BJ (cell line): ENCODE results near the gene SMIM31. TPM values are rescaled to one million over a fixed set of nuclear protein-coding genes. Genes with fewer than 3 reads are reported as not detected.

Experiments used
- CTCF ChIA-PET: fragments of 350-600 bp; formaldehyde crosslinking; extraction: SDS; loops from one replicate; lab custom pipeline; 2021; ENCODE audit warnings: antibody characterized with exemption, inconsistent platforms; lab: Yijun Ruan, JAX
- POLR2A ChIA-PET: fragments of 300-600 bp; sonication (Branson Sonifier 250); formaldehyde crosslinking; extraction: SDS; loops from one replicate; lab custom pipeline; 2021; ENCODE audit warnings: antibody characterized with exemption; lab: Charles Lee
- DNase-seq: peaks from one replicate; pipeline ENCODE4 v3.0.0-alpha.2; 2011; ENCODE audit warnings: low read depth
- H3K27me3 ChIP-seq: 2 replicates; pipeline ENCODE4 v1.6.0; 2011; ENCODE audit warnings: low read length; ENCODE audit not compliant: control insufficient read depth, insufficient read depth
- H3K36me3 ChIP-seq: 2 replicates; pipeline ENCODE4 v1.5.1; 2011; ENCODE audit warnings: low read length; ENCODE audit not compliant: control insufficient read depth, insufficient read depth
- H3K4me3 ChIP-seq: 2 replicates; pipeline ENCODE4 v1.5.1; 2011; ENCODE audit warnings: low read depth, mild to moderate bottlenecking, control low read depth, low read length
- polyA plus RNA-seq: library from polyadenylated mRNA; depleted of rRNA; stranded (reverse); fragments of >200 nt; gene quantifications from 2 replicates; pipeline ENCODE4 v1.2.3, GENCODE V29; 2011
- TF ChIP-seq, protein P1 (sequence below): IDR thresholded peaks from 2 replicates; pipeline ENCODE4 v1.5.1; 2011; ENCODE audit warnings: low read depth, mild to moderate bottlenecking, control low read depth, inconsistent platforms, low read length, moderate library complexity; ENCODE audit not compliant: insufficient read depth

SMIM31 gene
- polyA plus RNA-seq, 1 experiment, result not detected

DNA sequence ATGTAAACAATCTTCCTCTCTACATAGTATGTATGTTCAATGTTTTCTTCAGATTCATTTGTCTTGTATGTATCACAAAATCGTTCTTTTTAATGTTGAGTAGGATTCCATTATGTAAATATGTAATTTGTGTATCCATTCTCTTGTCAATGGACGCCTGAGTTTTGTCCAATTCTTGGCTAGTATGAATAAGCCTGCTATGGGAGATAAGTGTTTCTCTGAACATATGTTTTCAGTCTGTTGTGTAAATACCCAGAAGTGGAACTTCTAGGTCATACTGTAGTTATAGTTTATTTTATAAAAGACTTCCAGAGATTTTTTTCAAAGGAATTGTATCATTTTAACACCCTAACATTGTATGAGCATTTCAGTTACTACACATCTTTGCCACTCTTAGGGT, 2.8 kb downstream of the SMIM31 start:
- POLR2A ChIA-PET, result no interaction called here
- DNase-seq, result no peak
- no peaks in the 10 kb centered on the region for H3K36me3 ChIP-seq
- TF ChIP-seq, protein P1, sequence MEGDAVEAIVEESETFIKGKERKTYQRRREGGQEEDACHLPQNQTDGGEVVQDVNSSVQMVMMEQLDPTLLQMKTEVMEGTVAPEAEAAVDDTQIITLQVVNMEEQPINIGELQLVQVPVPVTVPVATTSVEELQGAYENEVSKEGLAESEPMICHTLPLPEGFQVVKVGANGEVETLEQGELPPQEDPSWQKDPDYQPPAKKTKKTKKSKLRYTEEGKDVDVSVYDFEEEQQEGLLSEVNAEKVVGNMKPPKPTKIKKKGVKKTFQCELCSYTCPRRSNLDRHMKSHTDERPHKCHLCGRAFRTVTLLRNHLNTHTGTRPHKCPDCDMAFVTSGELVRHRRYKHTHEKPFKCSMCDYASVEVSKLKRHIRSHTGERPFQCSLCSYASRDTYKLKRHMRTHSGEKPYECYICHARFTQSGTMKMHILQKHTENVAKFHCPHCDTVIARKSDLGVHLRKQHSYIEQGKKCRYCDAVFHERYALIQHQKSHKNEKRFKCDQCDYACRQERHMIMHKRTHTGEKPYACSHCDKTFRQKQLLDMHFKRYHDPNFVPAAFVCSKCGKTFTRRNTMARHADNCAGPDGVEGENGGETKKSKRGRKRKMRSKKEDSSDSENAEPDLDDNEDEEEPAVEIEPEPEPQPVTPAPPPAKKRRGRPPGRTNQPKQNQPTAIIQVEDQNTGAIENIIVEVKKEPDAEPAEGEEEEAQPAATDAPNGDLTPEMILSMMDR, result no peak
- no peak overlapping the region for H3K4me3 ChIP-seq
- CTCF ChIA-PET, result no interaction called here
- H3K27me3 ChIP-seq, result no peaks in the 10 kb centered on the region

DNA sequence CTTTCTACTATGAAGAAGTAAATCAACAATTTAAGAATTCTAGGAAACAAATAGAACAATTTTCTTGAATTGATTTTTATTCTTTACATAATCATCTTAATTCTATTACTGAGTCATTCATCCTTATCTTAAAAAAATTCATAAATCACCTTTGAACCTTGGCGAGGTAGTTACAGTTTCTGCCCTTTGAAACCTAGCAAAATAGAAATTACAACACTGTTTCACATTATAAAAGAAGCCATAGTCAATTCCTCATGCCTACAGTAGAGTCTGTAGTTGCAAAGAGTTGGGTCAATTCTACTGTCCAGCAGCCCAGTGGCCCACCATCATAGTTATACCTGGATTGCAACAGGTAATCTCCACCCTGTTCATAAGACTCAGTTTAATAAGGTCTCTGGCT, 7.3 kb downstream of the SMIM31 start:
- ChIA-PET POLR2A (no interaction called here), CTCF (no interaction called here)
- Histone ChIP-seq H3K4me3 (no peak overlapping the region), H3K36me3 (no peaks in the 10 kb centered on the region), H3K27me3 (no peaks in the 10 kb centered on the region)
- TF ChIP-seq, protein P1, result no peak
- no peak for DNase-seq

DNA sequence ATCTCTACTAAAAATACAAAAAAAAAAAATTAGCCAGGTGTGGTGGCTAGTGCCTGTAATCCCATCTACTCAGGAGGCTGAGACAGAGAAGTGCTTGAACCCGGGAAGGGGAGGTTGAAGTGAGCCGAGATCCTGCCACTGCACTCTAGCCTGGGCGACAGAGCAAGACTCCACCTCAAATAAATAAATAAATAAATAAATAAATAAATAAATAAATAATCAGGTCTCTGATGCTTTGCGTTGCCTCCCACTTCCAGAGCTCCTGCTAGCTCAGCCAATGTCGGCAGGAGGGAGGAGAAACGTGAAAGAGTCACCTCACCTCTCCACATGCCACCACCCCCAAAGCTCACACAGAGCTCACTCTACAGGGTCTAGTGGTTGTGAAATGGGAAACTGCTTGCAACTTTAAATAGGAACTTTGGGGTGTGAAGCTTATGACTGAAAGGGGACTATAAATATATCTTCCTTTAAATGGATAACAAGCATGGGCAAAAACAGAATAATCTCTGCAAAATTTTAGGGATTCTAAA, 7.9 kb downstream of the SMIM31 start:
- Histone ChIP-seq H3K4me3 (no peak overlapping the region), H3K36me3 (no peaks in the 10 kb centered on the region), H3K27me3 (no peaks in the 10 kb centered on the region)
- TF ChIP-seq, protein P1, result no peak
- DNase-seq, result no peak
- POLR2A ChIA-PET, result no interaction called here
- CTCF ChIA-PET, result interaction anchor here (0.5 kb wide), 1 partner anchor 1277 kb away, joined by 3 read pairs; no protein-coding TSS in a partner anchor

DNA sequence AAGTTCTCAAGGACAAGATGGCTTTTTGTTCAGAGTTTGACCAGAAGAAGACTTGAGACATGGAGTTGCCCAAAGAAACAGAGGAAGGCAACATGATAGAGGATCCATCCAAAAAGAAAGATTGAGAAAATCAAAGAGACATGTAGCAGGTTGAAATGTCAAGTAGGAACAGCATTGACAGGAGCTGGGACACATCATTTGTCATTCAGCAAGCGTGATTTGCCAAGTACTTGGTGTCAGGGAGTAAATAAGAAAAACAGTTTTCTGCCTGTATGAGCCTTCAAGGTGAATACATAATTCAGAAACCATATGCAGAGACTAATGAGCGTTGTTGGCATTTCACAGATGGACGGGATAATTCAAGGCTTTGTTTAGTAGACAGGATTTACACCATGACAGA, 11.2 kb downstream of the SMIM31 start:
- TF ChIP-seq, protein P1, result no peak
- ChIA-PET POLR2A (no interaction called here), CTCF (no interaction called here)
- H3K27me3 ChIP-seq, result no peaks in the 10 kb centered on the region
- H3K36me3 ChIP-seq, result no peaks in the 10 kb centered on the region
- no peak overlapping the region for H3K4me3 ChIP-seq
- DNase-seq, result no peak

DNA sequence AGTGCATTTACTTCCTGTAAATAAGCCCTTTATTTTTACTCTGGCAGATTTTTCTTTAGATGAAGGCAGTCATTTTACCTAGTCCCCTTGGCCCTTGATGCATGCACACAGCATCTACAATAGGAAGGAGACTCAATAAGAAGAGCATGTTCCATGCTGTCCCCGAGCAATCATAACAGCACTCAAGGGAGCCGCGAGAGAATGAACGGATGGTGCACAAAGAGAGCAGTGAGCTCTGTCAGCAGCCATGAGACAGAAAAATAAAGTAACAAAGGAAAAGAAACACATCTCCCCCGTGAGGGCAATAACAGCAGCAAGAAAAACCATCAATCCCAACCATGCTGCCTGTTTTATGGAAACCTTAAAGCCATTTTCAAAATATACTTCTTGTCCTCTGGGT, 11.9 kb downstream of the SMIM31 start:
- DNase-seq, result no peak
- H3K4me3 ChIP-seq, result no peak overlapping the region
- ChIA-PET CTCF (no interaction called here), POLR2A (no interaction called here)
- H3K36me3 ChIP-seq, result no peaks in the 10 kb centered on the region
- H3K27me3 ChIP-seq, result no peaks in the 10 kb centered on the region
- TF ChIP-seq, protein P1, result no peak
